DND-41 (cell line): ENCODE measurements around the gene SLC35F5.

Experiments
- ATAC-seq: fragments of 200-7000 bp; cut with Tn5 transposase; 3 replicates; pipeline ENCODE4 v1.9.1; 2021; ENCODE audit warnings: low read depth; ENCODE audit not compliant: insufficient read depth
- DNase-seq: peaks from one replicate; pipeline ENCODE4 v3.0.0-alpha.2; 2020
- H2AFZ ChIP-seq: 2 replicates; pipeline ENCODE4 v1.6.0; 2012; ENCODE audit warnings: low read depth, low read length
- H3K27ac ChIP-seq: 2 replicates; pipeline ENCODE4 v1.5.1; 2012; ENCODE audit warnings: low read length, inconsistent platforms
- H3K27me3 ChIP-seq: fragments of 200-600 bp; sonication (generic); 2 replicates; pipeline ENCODE4 v1.6.0; 2012; ENCODE audit warnings: low read length, mild to moderate bottlenecking, inconsistent platforms; ENCODE audit not compliant: insufficient read depth, poor library complexity
- H3K36me3 ChIP-seq: 2 replicates; pipeline ENCODE4 v1.5.1; 2012; ENCODE audit warnings: low read length, inconsistent platforms; ENCODE audit not compliant: insufficient read depth
- H3K4me1 ChIP-seq: 2 replicates; pipeline ENCODE4 v1.5.1; 2012; ENCODE audit warnings: mild to moderate bottlenecking, low read length; ENCODE audit not compliant: insufficient read depth
- H3K4me2 ChIP-seq: 2 replicates; pipeline ENCODE4 v1.6.0; 2012; ENCODE audit warnings: mild to moderate bottlenecking, moderate library complexity, low read length, inconsistent platforms; ENCODE audit not compliant: insufficient read depth
- H3K4me3 ChIP-seq, 2 experiments: fragments of 200-600 bp in 1 of 2; shearing (Covaris generic) in 1 of 2; 2 replicates each; pipeline ENCODE4 v1.5.1; 2012 to 2016; ENCODE audit warnings: inconsistent platforms in 2 of 2, low read length in 2 of 2, mild to moderate bottlenecking in 2 of 2, low read depth in 1 of 2, moderate library complexity in 1 of 2
- H3K79me2 ChIP-seq: 2 replicates; pipeline ENCODE4 v1.6.0; 2012; ENCODE audit warnings: low read length, inconsistent platforms; ENCODE audit not compliant: insufficient read depth
- H3K9ac ChIP-seq: 2 replicates; pipeline ENCODE4 v1.6.0; 2012; ENCODE audit warnings: low read depth, mild to moderate bottlenecking, inconsistent platforms, low read length, moderate library complexity
- H3K9me3 ChIP-seq: 2 replicates; pipeline ENCODE4 v1.5.1; 2012; ENCODE audit warnings: low read length, moderate library complexity, mild to moderate bottlenecking, inconsistent platforms; ENCODE audit not compliant: insufficient read depth, severe bottlenecking
- H4K20me1 ChIP-seq: 2 replicates; pipeline ENCODE4 v1.6.0; 2012; ENCODE audit warnings: low read length; ENCODE audit not compliant: insufficient read depth
- CTCF ChIP-seq: IDR thresholded peaks from 2 replicates; pipeline ENCODE4 v1.5.1; 2012; ENCODE audit warnings: borderline replicate concordance, low read length, moderate library complexity, mild to moderate bottlenecking; ENCODE audit not compliant: poor library complexity, severe bottlenecking; ENCODE audit errors: extremely low read depth
- EZH2 ChIP-seq: IDR thresholded peaks from 3 replicates; pipeline ENCODE4 v1.6.1; 2012; ENCODE audit warnings: borderline replicate concordance, low read depth, mild to moderate bottlenecking, moderate library complexity, low read length, inconsistent platforms; ENCODE audit not compliant: severe bottlenecking

The SLC35F5 gene

DNA sequence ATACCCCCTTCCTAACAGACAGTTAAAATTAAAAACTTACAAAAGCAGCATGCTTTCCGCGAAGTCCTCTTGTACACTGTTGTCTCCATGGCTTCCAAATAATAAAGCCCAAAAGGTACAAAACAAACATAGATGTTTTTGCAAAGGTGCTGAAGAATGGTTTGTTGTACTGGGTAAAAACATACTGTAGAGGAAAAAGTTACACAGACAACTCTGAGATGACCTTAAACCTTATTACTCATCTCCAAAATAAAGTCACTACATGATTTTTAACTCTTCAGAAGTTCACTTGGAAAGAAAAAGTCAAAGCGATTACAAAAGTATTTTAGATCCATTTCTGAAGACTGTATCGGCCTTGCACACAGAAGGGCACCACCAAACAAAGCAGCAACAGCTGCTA lies 6.1 kb downstream of the SLC35F5 start:
- peaks cover 46% of the 10 kb centered on the region for H3K36me3 ChIP-seq

GRCh38 chr2:113741091-113741490 lies 15.4 kb downstream of the SLC35F5 start:
- TF ChIP-seq CTCF (no peak), EZH2 (no peak)
- no peaks in the 10 kb centered on the region for H3K79me2 ChIP-seq
- H3K4me3 ChIP-seq, result no peak overlapping the region
- DNase-seq (no peak), ATAC-seq (no peak)
- H3K27me3 ChIP-seq, result no peaks in the 10 kb centered on the region
- H2AFZ ChIP-seq, result no peak overlapping the region
- H3K9me3 ChIP-seq, result no peaks in the 10 kb centered on the region
- peaks cover 68% of the 10 kb centered on the region for H3K36me3 ChIP-seq
- H3K27ac ChIP-seq, result no peak overlapping the region
- H3K4me2 ChIP-seq, result no peak overlapping the region
- no peak overlapping the region for H3K9ac ChIP-seq
- H4K20me1 ChIP-seq, result no peaks in the 10 kb centered on the region
- H3K4me1 ChIP-seq, result no peaks in the 10 kb centered on the region

More for the DNA sequence above, 6.1 kb downstream of the SLC35F5 start:
- DNase-seq, result no peak
- H4K20me1 ChIP-seq, result no peaks in the 10 kb centered on the region
- H3K4me1 ChIP-seq, result peaks cover 14% of the 10 kb centered on the region
- TF ChIP-seq EZH2 (no peak), CTCF (no peak)
- ATAC-seq, result no peak
- H3K4me2 ChIP-seq, result no peak overlapping the region
- no peak overlapping the region for H3K4me3 ChIP-seq
- H3K9ac ChIP-seq, result no peak overlapping the region
- H2AFZ ChIP-seq, result no peak overlapping the region
- H3K27me3 ChIP-seq, result no peaks in the 10 kb centered on the region
- no peaks in the 10 kb centered on the region for H3K9me3 ChIP-seq
- H3K27ac ChIP-seq, result no peak overlapping the region
- peaks cover 13% of the 10 kb centered on the region for H3K79me2 ChIP-seq

- H3K36me3 ChIP-seq, result peaks cover 63% of the 10 kb centered on the region
- no peaks in the 10 kb centered on the region for H3K9me3 ChIP-seq
- no peak overlapping the region for H2AFZ ChIP-seq
- no peaks in the 10 kb centered on the region for H3K79me2 ChIP-seq
- H3K27ac ChIP-seq, result no peak overlapping the region
- no peak overlapping the region for H3K4me2 ChIP-seq
- H3K4me1 ChIP-seq, result no peaks in the 10 kb centered on the region
- no peak overlapping the region for H3K9ac ChIP-seq
- DNase-seq (no peak), ATAC-seq (no peak)
- TF ChIP-seq CTCF, result no peak
- TF ChIP-seq EZH2, result no peak
- H4K20me1 ChIP-seq, result no peaks in the 10 kb centered on the region
- no peak overlapping the region for H3K4me3 ChIP-seq
- no peaks in the 10 kb centered on the region for H3K27me3 ChIP-seq
These were observed 16.6 kb downstream of the SLC35F5 start for GRCh38 chr2:113739849-113740248.

DNA sequence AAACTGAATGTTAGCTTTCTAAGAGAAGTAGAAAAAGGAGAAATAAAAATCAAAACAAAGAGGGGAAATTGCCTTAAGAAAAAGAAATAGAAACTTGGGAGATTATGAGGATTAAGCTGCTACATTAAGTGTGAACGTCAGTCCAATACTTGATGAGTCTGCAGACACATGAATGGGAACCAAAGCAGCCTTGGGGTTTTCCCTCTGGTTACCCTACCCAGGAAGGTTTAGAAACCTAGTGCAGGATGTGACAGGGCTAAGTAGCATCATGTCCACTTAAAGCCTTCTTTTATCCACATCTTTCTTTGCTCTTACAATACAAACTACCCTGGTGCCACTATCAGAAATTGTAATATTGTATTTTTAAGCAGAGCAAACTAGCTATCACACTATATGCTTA lies 22.3 kb downstream of the SLC35F5 start:
- H3K4me3 ChIP-seq, result no peak overlapping the region
- no peaks in the 10 kb centered on the region for H3K4me1 ChIP-seq
- ATAC-seq (no peak), DNase-seq (no peak)
- no peaks in the 10 kb centered on the region for H3K27me3 ChIP-seq
- H4K20me1 ChIP-seq, result no peaks in the 10 kb centered on the region
- TF ChIP-seq CTCF, result no peak
- TF ChIP-seq EZH2, result no peak
- no peak overlapping the region for H3K9ac ChIP-seq
- H3K4me2 ChIP-seq, result no peak overlapping the region
- peaks cover 29% of the 10 kb centered on the region; the same call in 1 of the 2 replicates for H3K36me3 ChIP-seq
- no peak overlapping the region for H3K27ac ChIP-seq
- H3K79me2 ChIP-seq, result no peaks in the 10 kb centered on the region
- H3K9me3 ChIP-seq, result no peaks in the 10 kb centered on the region
- H2AFZ ChIP-seq, result no peak overlapping the region
